H9 (cell line): Measurements from ENCODE around the gene SOX15. TPM values are rescaled to one million over a fixed set of nuclear protein-coding genes. Genes with fewer than 3 reads are reported as not detected.

Experiments
- DNase-seq: peaks from one replicate; pipeline ENCODE4 v3.0.0-alpha.2; 2017
- H2AFZ ChIP-seq: one replicate; pipeline ENCODE4 v1.6.1; 2013; ENCODE audit warnings: mild to moderate bottlenecking, low read length, control low read depth, moderate library complexity
- H2AK5ac ChIP-seq: 2 replicates; pipeline ENCODE4 v1.6.1; 2013; ENCODE audit warnings: low read length, control low read depth, mixed read lengths; ENCODE audit not compliant: insufficient read length
- H2BK120ac ChIP-seq: one replicate; pipeline ENCODE4 v1.6.1; 2013; ENCODE audit warnings: low read depth, mild to moderate bottlenecking, low read length, control low read depth, inconsistent platforms; ENCODE audit not compliant: poor library complexity, severe bottlenecking
- H2BK12ac ChIP-seq: 2 replicates; pipeline ENCODE4 v1.6.1; 2013; ENCODE audit warnings: low read length, control low read depth, mixed read lengths, low read depth; ENCODE audit not compliant: insufficient read length
- H2BK15ac ChIP-seq: 2 replicates; pipeline ENCODE4 v1.6.1; 2013; ENCODE audit warnings: low read depth, low read length, control low read depth
- H2BK20ac ChIP-seq: one replicate; pipeline ENCODE4 v1.6.1; 2013; ENCODE audit warnings: low read depth, mild to moderate bottlenecking, low read length, control low read depth, inconsistent platforms; ENCODE audit not compliant: poor library complexity, severe bottlenecking
- H2BK5ac ChIP-seq: 2 replicates; pipeline ENCODE4 v1.6.1; 2013; ENCODE audit warnings: low read length, control low read depth, mixed read lengths; ENCODE audit not compliant: insufficient read length
- H3K14ac ChIP-seq: 2 replicates; pipeline ENCODE4 v1.6.1; 2013; ENCODE audit warnings: low read length, control low read depth; ENCODE audit not compliant: insufficient read depth
- H3K18ac ChIP-seq: 2 replicates; pipeline ENCODE4 v1.6.1; 2013; ENCODE audit warnings: low read depth, mild to moderate bottlenecking, mixed read lengths, low read length, control low read depth; ENCODE audit not compliant: insufficient read length
- H3K23ac ChIP-seq: 2 replicates; pipeline ENCODE4 v1.6.1; 2013; ENCODE audit warnings: low read length, control low read depth, mixed read lengths, low read depth; ENCODE audit not compliant: insufficient read length
- H3K23me2 ChIP-seq: 2 replicates; pipeline ENCODE4 v1.6.1; 2013; ENCODE audit warnings: low read depth, mild to moderate bottlenecking, mixed read lengths, low read length, control low read depth; ENCODE audit not compliant: insufficient read length, poor library complexity, severe bottlenecking
- H3K27ac ChIP-seq: 2 replicates; pipeline ENCODE4 v1.5.1; 2013; ENCODE audit warnings: low read length, control low read depth, mixed read lengths, low read depth; ENCODE audit not compliant: insufficient read length
- H3K27me3 ChIP-seq: 2 replicates; pipeline ENCODE4 v1.6.1; 2013; ENCODE audit warnings: low read length, control low read depth, inconsistent platforms; ENCODE audit not compliant: insufficient read depth
- H3K4ac ChIP-seq: 2 replicates; pipeline ENCODE4 v1.6.1; 2013; ENCODE audit warnings: low read depth, mild to moderate bottlenecking, control low read depth, inconsistent platforms, low read length, moderate library complexity
- H3K4me1 ChIP-seq: 2 replicates; pipeline ENCODE4 v1.6.1; 2013; ENCODE audit warnings: low read length, control low read depth, inconsistent platforms; ENCODE audit not compliant: insufficient read depth
- H3K4me2 ChIP-seq: 2 replicates; pipeline ENCODE4 v1.6.1; 2013; ENCODE audit warnings: low read length, control low read depth, mixed read lengths; ENCODE audit not compliant: insufficient read length, insufficient read depth
- H3K56ac ChIP-seq: 2 replicates; pipeline ENCODE4 v1.6.1; 2013; ENCODE audit warnings: low read depth, mild to moderate bottlenecking, mixed read lengths, low read length, control low read depth; ENCODE audit not compliant: insufficient read length
- H3K79me1 ChIP-seq: 2 replicates; pipeline ENCODE4 v1.6.1; 2013; ENCODE audit warnings: low read depth, mild to moderate bottlenecking, moderate library complexity, low read length, control low read depth, inconsistent platforms; ENCODE audit not compliant: insufficient read depth, poor library complexity, severe bottlenecking
- H3K79me2 ChIP-seq: 2 replicates; pipeline ENCODE4 v1.6.1; 2013; ENCODE audit warnings: low read length, control low read depth, inconsistent platforms; ENCODE audit not compliant: insufficient read depth
- H3K9ac ChIP-seq: 2 replicates; pipeline ENCODE4 v1.6.1; 2013; ENCODE audit warnings: low read length, control low read depth, mixed read lengths; ENCODE audit not compliant: insufficient read length; ENCODE audit errors: extremely low read depth
- H3K9me3 ChIP-seq: one replicate; pipeline ENCODE4 v1.6.1; 2013; ENCODE audit warnings: low read depth, low read length, inconsistent platforms; ENCODE audit not compliant: control insufficient read depth
- H3T11ph ChIP-seq: one replicate; pipeline ENCODE4 v1.6.1; 2013; ENCODE audit warnings: mild to moderate bottlenecking, low read length, control low read depth, inconsistent platforms
- H4K20me1 ChIP-seq: one replicate; pipeline ENCODE4 v1.6.1; 2013; ENCODE audit not compliant: control insufficient read depth, insufficient read length, insufficient read depth
- H4K5ac ChIP-seq: 2 replicates; pipeline ENCODE4 v1.6.1; 2013; ENCODE audit warnings: low read depth, mild to moderate bottlenecking, mixed read lengths, low read length, control low read depth; ENCODE audit not compliant: insufficient read length
- H4K8ac ChIP-seq: replicated peaks from 2 replicates; pipeline ENCODE4 v1.6.1; 2013; ENCODE audit warnings: low read length, control low read depth, mixed read lengths, low read depth; ENCODE audit not compliant: insufficient read length
- H4K91ac ChIP-seq: 2 replicates; pipeline ENCODE4 v1.6.1; 2013; ENCODE audit warnings: low read depth, mild to moderate bottlenecking, moderate library complexity, mixed read lengths, low read length, control low read depth; ENCODE audit not compliant: insufficient read length
- H3K27ac Mint-ChIP-seq, 3 experiments: 2 replicates in 2 of 3; 3 replicates in 1 of 3; pipeline ENCODE4 v1.8.0; 2020 to 2021; ENCODE audit warnings: mixed read lengths in 3 of 3, mild to moderate bottlenecking in 1 of 3, moderate library complexity in 1 of 3
- H3K27me3 Mint-ChIP-seq: 2 replicates; pipeline ENCODE4 v1.8.0; 2021; ENCODE audit warnings: low read depth, mild to moderate bottlenecking, moderate library complexity, mixed read lengths
- H3K36me3 Mint-ChIP-seq, 3 experiments: 2 replicates in 2 of 3; 3 replicates in 1 of 3; pipeline ENCODE4 v1.8.0; 2020 to 2021; ENCODE audit warnings: low read depth in 3 of 3, mixed read lengths in 3 of 3; ENCODE audit not compliant: insufficient read depth in 1 of 3
- H3K4me1 Mint-ChIP-seq, 2 experiments: 2 replicates each; pipeline ENCODE4 v1.8.0; 2020; ENCODE audit warnings: mixed read lengths in 2 of 2
- H3K4me3 Mint-ChIP-seq, 2 experiments: 2 replicates in 1 of 2; 3 replicates in 1 of 2; pipeline ENCODE4 v1.8.0; 2020 to 2021; ENCODE audit warnings: mild to moderate bottlenecking in 2 of 2, mixed read lengths in 2 of 2, moderate library complexity in 1 of 2
- H3K9me3 Mint-ChIP-seq, 2 experiments: 2 replicates in 1 of 2; 3 replicates in 1 of 2; pipeline ENCODE4 v1.8.0; 2020; ENCODE audit warnings: mild to moderate bottlenecking in 2 of 2, mixed read lengths in 2 of 2, moderate library complexity in 1 of 2
- CTCF ChIP-seq: fragments of 200-600 bp; sonication (generic); conservative IDR thresholded peaks from 3 replicates; pipeline ENCODE4 v1.8.0; 2021; ENCODE audit warnings: antibody characterized with exemption, mild to moderate bottlenecking
- WGBS: extraction: QIAGEN DNeasy Blood & Tissue Kit; methylation state at CpG from one replicate; pipeline ENCODE4 v1.1.7; 2013; ENCODE audit warnings: missing lambda C conversion rate, low lambda C conversion rate, mixed read lengths; ENCODE audit not compliant: insufficient read length; ENCODE audit errors: extremely low coverage; 5-methylcytosine and 5-hydroxymethylcytosine counted together
- total RNA-seq: library from RNA; stranded (reverse); gene quantifications from 2 replicates; pipeline ENCODE4 v1.2.1, GENCODE V29; 2021

The SOX15 gene
- total RNA-seq, 1 experiment from 2014 or later = 7.7 TPM

GRCh38 chr17:7591596-7591995 lies 1.7 kb upstream of the SOX15 start:
- Histone ChIP-seq H2BK5ac (no peak overlapping the region), H3K9me3 (no peaks in the 10 kb centered on the region), H3K4ac (no peak overlapping the region), H2BK120ac (no peak overlapping the region), H4K91ac (no peak overlapping the region), H3K23ac (no peak overlapping the region), H2AFZ (no peak overlapping the region), H3K9ac (no peak overlapping the region), H3K27ac (no peak overlapping the region), H2BK12ac (no peak overlapping the region), H4K5ac (no peak overlapping the region), H3K27me3 (no peaks in the 10 kb centered on the region), H3K79me2 (no peaks in the 10 kb centered on the region), H2BK15ac (no peak overlapping the region), H2BK20ac (no peak overlapping the region), H4K20me1 (no peaks in the 10 kb centered on the region), H2AK5ac (no peak overlapping the region), H3K18ac (no peak overlapping the region), H3K4me2 (no peak overlapping the region), H3K14ac (no peak overlapping the region), H3T11ph (no peak overlapping the region), H3K56ac (no peak overlapping the region), H4K8ac (no peak overlapping the region), H3K79me1 (no peaks in the 10 kb centered on the region), H3K23me2 (peaks cover 10% of the 10 kb centered on the region), H3K4me1 (no peaks in the 10 kb centered on the region; the same call in 1 of the 2 replicates)
- H3K36me3 Mint-ChIP-seq = peaks cover 36 to 72% (median 66%) of the 10 kb centered on the region in 3 experiments
- DNase-seq = no peak
- no peaks in the 10 kb centered on the region for H3K27me3 Mint-ChIP-seq
- no CpG with 5 or more reads among the region's 5 CpGs for WGBS
- H3K4me1 Mint-ChIP-seq = peaks cover 21 to 45% of the 10 kb centered on the region in 2 experiments
- TF ChIP-seq CTCF = no peak
- no peak overlapping the region for H3K4me3 Mint-ChIP-seq
- H3K9me3 Mint-ChIP-seq = no peaks in the 10 kb centered on the region
- peak overlapping the region; percentile 79 to 98 (median 85); a peak in 5 of 7 replicates for H3K27ac Mint-ChIP-seq
